ENCODE data around the gene NRXN3. TPM values are rescaled to one million over a fixed set of nuclear protein-coding genes. Genes with fewer than 3 reads are reported as not detected.
"Not testable (repeated sequence)": the region's sequence is repeated elsewhere in the genome, so short reads cannot be mapped to it uniquely, and the experiment has no call there.

Gene NRXN3
- total RNA-seq, 1 experiment from 2014 or later: 0.02 TPM

DNA sequence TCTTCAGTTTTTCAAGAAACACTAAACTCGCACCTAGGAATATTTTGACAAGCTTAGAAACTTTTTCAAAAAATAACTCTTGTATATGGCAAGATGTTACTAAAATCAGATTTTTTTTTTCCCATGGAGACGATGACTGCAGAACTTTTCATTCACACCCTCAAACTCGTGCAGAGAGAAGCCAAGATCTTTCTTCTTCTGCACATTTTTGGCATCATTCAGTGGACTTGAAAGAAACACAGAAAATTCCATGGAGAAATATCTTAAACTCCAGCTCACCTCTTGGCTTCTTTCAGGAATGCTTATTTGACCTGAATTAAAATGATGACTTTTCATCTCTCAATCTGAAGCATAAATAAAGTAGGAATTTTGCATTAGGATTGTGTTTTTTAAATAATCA is 919.4 kb downstream of the NRXN3 start:
- Histone ChIP-seq H3K27ac (no peak overlapping the region), H3K4me1 (no peaks in the 10 kb centered on the region), H3K9me3 (replicated peaks) (no peaks in the 10 kb centered on the region), H3K27me3 (no peaks in the 10 kb centered on the region; the same call in 1 of the 2 replicates), H3K4me3 (no peak overlapping the region), H3K36me3 (no peaks in the 10 kb centered on the region)
- DNase-seq: no peak

GRCh38 chr14:79090641-79091180 is 920.5 kb downstream of the NRXN3 start:
- no peaks in the 10 kb centered on the region for H3K36me3 ChIP-seq
- H3K4me1 ChIP-seq: no peaks in the 10 kb centered on the region
- no peaks in the 10 kb centered on the region; the same call in 1 of the 2 replicates for H3K27me3 ChIP-seq
- no peaks in the 10 kb centered on the region for H3K9me3 ChIP-seq (replicated peaks)
- no peak overlapping the region for H3K27ac ChIP-seq
- no peak overlapping the region for H3K4me3 ChIP-seq
- DNase-seq: no peak

GRCh38 chr14:79091381-79091963 is 921.3 kb downstream of the NRXN3 start:
- H3K27ac ChIP-seq: no peak overlapping the region
- no peak overlapping the region for H3K4me3 ChIP-seq
- H3K9me3 ChIP-seq (replicated peaks): no peaks in the 10 kb centered on the region
- no peaks in the 10 kb centered on the region for H3K4me1 ChIP-seq
- no peaks in the 10 kb centered on the region; the same call in 1 of the 2 replicates for H3K27me3 ChIP-seq
- DNase-seq: no peak
- no peaks in the 10 kb centered on the region for H3K36me3 ChIP-seq

- no peak for DNase-seq
- Histone ChIP-seq H3K4me1 (no peaks in the 10 kb centered on the region), H3K27me3 (no peaks in the 10 kb centered on the region; the same call in 1 of the 2 replicates), H3K9me3 (replicated peaks) (no peaks in the 10 kb centered on the region), H3K36me3 (no peaks in the 10 kb centered on the region), H3K27ac (no peak overlapping the region), H3K4me3 (no peak overlapping the region)
Measured at GRCh38 chr14:79093531-79093930, 923.4 kb downstream of the NRXN3 start.

GRCh38 chr14:79094951-79095350 is 924.8 kb downstream of the NRXN3 start:
- no peak for DNase-seq
- H3K27ac ChIP-seq: no peak overlapping the region

DNA sequence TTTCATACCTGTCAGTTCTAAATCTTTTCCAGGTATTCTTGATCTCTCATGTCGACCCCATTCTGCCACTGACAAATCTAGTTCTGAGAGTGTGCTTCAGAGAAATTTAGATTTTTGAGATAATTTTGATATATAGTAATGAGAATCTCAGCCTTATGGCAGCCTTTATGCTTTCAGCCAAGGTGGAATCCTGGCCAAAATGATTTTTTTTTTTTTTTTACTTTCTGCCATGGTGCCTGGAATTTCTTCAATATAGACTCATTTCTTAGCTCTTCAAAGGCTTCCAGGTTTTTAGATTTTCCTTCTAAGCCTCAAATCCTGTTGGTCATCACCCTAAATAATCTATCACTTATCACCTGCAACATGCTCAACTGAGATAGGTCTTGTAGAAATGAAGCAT is 926.6 kb downstream of the NRXN3 start:
- H3K27ac ChIP-seq: no peak overlapping the region
- H3K27me3 ChIP-seq: no peaks in the 10 kb centered on the region
- no peaks in the 10 kb centered on the region for H3K9me3 ChIP-seq (replicated peaks)
- no peak for DNase-seq
- no peaks in the 10 kb centered on the region for H3K36me3 ChIP-seq
- H3K4me3 ChIP-seq: no peak overlapping the region
- H3K4me1 ChIP-seq: no peaks in the 10 kb centered on the region

More at GRCh38 chr14:79094951-79095350, 924.8 kb downstream of the NRXN3 start:
- no peaks in the 10 kb centered on the region for H3K27me3 ChIP-seq
- no peaks in the 10 kb centered on the region for H3K4me1 ChIP-seq
- H3K36me3 ChIP-seq: no peaks in the 10 kb centered on the region
- no peak overlapping the region for H3K4me3 ChIP-seq
- H3K9me3 ChIP-seq (replicated peaks): no peaks in the 10 kb centered on the region

DNA sequence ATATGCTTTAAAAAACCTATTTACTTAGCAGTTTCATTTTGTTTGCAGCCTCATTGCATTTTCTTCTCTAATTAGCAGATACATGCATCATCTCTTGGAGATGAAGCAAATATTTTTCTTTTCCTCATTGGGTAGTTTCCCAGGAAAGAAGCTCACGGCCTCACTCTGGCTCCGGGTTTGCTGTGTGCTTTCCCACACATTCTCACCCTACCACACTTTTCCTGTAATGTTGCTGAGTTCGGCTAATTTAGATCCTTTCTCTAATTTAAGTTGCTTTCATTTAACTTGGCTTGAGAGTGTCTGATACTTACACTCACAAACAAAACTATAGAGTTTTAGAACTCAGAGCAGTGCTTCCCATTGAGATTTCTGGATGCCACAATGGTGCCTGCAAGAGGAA is 928.2 kb downstream of the NRXN3 start:
- no peak for DNase-seq
- Histone ChIP-seq H3K4me3 (no peak overlapping the region), H3K4me1 (no peaks in the 10 kb centered on the region), H3K27ac (no peak overlapping the region), H3K9me3 (replicated peaks) (no peaks in the 10 kb centered on the region), H3K27me3 (no peaks in the 10 kb centered on the region), H3K36me3 (no peaks in the 10 kb centered on the region)

DNA sequence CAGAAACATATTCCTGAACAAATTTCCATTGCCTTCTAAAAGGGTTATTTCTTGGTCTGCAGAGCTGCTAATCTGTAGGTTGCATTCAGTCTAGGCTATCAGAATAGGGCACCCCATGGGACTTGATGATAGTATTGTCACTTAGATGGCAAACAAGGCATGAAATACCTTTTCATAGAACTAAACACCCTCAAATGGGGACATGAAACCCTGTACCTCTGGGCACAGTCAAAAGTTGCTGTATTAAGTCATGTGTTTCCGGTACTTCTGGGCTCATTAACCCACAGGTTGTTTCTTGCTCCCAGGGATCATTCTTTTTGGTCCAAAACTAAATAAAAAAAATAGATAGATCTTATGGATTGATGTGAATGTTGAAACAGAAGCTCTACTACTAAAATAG is 930.4 kb downstream of the NRXN3 start:
- H3K4me1 ChIP-seq: no peaks in the 10 kb centered on the region
- no peaks in the 10 kb centered on the region for H3K9me3 ChIP-seq (replicated peaks)
- no peaks in the 10 kb centered on the region for H3K36me3 ChIP-seq
- no peak for DNase-seq
- H3K27me3 ChIP-seq: no peaks in the 10 kb centered on the region
- no peak overlapping the region for H3K4me3 ChIP-seq
- no peak overlapping the region for H3K27ac ChIP-seq

DNA sequence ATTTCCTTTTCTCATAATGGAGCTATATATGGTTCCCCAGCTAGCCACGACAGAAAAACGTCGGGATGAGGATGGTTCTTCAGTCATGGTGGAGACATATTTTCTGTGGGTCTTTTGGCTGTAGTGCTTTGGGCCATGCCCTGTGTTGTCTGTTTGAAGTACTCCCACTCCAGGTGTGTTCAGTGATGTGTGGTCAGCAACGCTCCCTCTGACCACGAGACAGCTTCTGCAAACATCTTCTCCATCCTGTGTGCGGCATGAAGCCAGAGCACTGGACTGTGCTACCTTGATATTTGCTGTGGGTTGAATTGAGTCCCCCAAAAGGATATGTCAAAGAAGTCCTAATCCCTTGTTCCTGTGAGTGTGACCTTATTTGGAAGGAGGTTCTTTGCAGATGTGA is 931.2 kb downstream of the NRXN3 start:
- DNase-seq: no peak
- Histone ChIP-seq H3K4me3 (no peak overlapping the region), H3K9me3 (replicated peaks) (no peaks in the 10 kb centered on the region), H3K36me3 (no peaks in the 10 kb centered on the region), H3K4me1 (no peaks in the 10 kb centered on the region), H3K27ac (no peak overlapping the region), H3K27me3 (no peaks in the 10 kb centered on the region)

- no peak for DNase-seq
- Histone ChIP-seq H3K36me3 (no peaks in the 10 kb centered on the region), H3K9me3 (replicated peaks) (no peaks in the 10 kb centered on the region), H3K27ac (no peak overlapping the region), H3K27me3 (no peaks in the 10 kb centered on the region), H3K4me1 (no peaks in the 10 kb centered on the region), H3K4me3 (no peak overlapping the region)
Measured at GRCh38 chr14:79103764-79104163, 933.6 kb downstream of the NRXN3 start.

DNA sequence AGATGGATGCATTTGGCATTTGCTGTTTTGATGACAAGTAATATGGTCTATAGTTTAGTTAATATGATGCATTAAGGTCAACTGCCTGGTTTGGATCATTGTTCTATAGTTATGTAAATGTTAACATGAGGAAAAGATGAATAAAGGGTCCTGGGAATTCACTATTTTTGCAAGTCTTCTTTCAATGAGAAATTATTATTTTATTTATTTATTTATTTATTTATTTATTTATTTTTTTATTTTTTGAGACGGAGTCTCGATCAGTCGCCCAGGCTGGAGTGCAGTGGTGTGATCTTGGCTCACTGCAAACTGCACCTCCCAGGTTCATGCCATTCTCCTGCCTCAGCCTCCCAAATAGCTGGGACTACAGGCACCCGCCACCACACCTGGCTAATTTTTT is 940.4 kb downstream of the NRXN3 start:
- not testable (repeated sequence) for H3K4me3 ChIP-seq; H3K4me1 ChIP-seq; H3K9me3 ChIP-seq (replicated peaks); DNase-seq; H3K36me3 ChIP-seq; H3K27me3 ChIP-seq; H3K27ac ChIP-seq

DNA sequence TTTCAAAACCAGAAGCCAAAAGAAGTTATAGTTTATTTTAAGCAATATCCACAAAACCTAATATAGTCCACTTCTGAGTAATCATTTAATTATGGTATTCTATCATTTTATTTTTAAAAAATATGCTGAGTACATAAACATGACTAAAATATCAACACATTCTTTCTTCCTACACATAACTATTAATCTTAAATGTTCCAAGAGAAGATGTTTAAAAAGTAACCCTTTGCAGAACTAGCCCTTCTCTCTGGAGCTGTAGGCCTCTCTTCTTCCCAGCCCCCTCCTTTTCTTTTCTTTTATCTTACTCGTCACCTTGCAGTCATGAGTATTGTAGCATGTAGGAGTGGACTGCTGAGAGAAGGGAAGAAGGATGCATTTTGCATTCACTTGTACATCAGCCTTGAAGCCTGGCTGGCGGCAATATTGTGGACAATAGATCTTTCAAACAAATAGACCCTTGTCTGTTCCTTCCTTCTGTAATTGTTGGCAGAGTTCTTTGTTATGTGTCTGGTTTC is 941.9 kb downstream of the NRXN3 start:
- no peak for DNase-seq
- no peaks in the 10 kb centered on the region for H3K4me1 ChIP-seq
- H3K27ac ChIP-seq: no peak overlapping the region
- no peak overlapping the region for H3K4me3 ChIP-seq
- H3K36me3 ChIP-seq: no peaks in the 10 kb centered on the region
- no peaks in the 10 kb centered on the region for H3K9me3 ChIP-seq (replicated peaks)
- no peaks in the 10 kb centered on the region for H3K27me3 ChIP-seq

- no peak overlapping the region for H3K4me3 ChIP-seq
- H3K4me1 ChIP-seq: no peaks in the 10 kb centered on the region
- DNase-seq: no peak
- H3K36me3 ChIP-seq: no peaks in the 10 kb centered on the region
- H3K27me3 ChIP-seq: no peaks in the 10 kb centered on the region
- no peak overlapping the region for H3K27ac ChIP-seq
- H3K9me3 ChIP-seq (replicated peaks): no peaks in the 10 kb centered on the region
Measured at GRCh38 chr14:79117561-79117960, 947.4 kb downstream of the NRXN3 start.

- no peak overlapping the region for H3K27ac ChIP-seq
Measured at GRCh38 chr14:79118291-79118690, 948.1 kb downstream of the NRXN3 start.

GRCh38 chr14:79134361-79134760 is 964.2 kb downstream of the NRXN3 start:
- H3K4me3 ChIP-seq: no peak overlapping the region
- no peaks in the 10 kb centered on the region for H3K9me3 ChIP-seq (replicated peaks)
- no peaks in the 10 kb centered on the region for H3K4me1 ChIP-seq
- H3K27ac ChIP-seq: no peak overlapping the region
- no peaks in the 10 kb centered on the region for H3K27me3 ChIP-seq
- no peak for DNase-seq
- H3K36me3 ChIP-seq: no peaks in the 10 kb centered on the region

More at GRCh38 chr14:79118291-79118690, 948.1 kb downstream of the NRXN3 start:
- no peaks in the 10 kb centered on the region for H3K27me3 ChIP-seq
- H3K4me1 ChIP-seq: no peaks in the 10 kb centered on the region
- no peak overlapping the region for H3K4me3 ChIP-seq
- no peaks in the 10 kb centered on the region for H3K36me3 ChIP-seq
- no peaks in the 10 kb centered on the region for H3K9me3 ChIP-seq (replicated peaks)
- DNase-seq: no peak

All from SJCRH30 (cell line).